WTC11 (cell line): ENCODE results near the gene SLC25A25.

Experiments
- CREB1 ChIP-seq: sonication (generic); formaldehyde crosslinking; IDR thresholded peaks from 2 replicates; pipeline ENCODE4 v1.8.0; 2023; ENCODE audit warnings: mild to moderate bottlenecking, missing genetic modification reagents
- CTCF ChIP-seq: fragments of 200-600 bp; IDR thresholded peaks from 2 replicates; pipeline ENCODE4 v1.8.0; 2022; ENCODE audit warnings: antibody characterized with exemption
- ETV6 ChIP-seq: sonication (generic); formaldehyde crosslinking; IDR thresholded peaks from 2 replicates; pipeline ENCODE4 v1.8.1; 2022; ENCODE audit warnings: mild to moderate bottlenecking, missing genetic modification reagents
- FOXP1 ChIP-seq: sonication (generic); formaldehyde crosslinking; IDR thresholded peaks from 2 replicates; pipeline ENCODE4 v1.8.0; 2022; ENCODE audit warnings: missing genetic modification reagents, mild to moderate bottlenecking, moderate library complexity, borderline replicate concordance
- FOXP4 ChIP-seq: sonication (generic); formaldehyde crosslinking; IDR thresholded peaks from 2 replicates; pipeline ENCODE4 v1.8.0; 2022; ENCODE audit warnings: mild to moderate bottlenecking, missing genetic modification reagents
- GABPB1 ChIP-seq: sonication (generic); formaldehyde crosslinking; IDR thresholded peaks from 2 replicates; pipeline ENCODE4 v1.8.1; 2023; ENCODE audit warnings: mild to moderate bottlenecking, missing genetic modification reagents
- MAX ChIP-seq: sonication (generic); formaldehyde crosslinking; IDR thresholded peaks from 2 replicates; pipeline ENCODE4 v1.8.0; 2022; ENCODE audit warnings: mild to moderate bottlenecking, missing genetic modification reagents
- MLX ChIP-seq: sonication (generic); formaldehyde crosslinking; IDR thresholded peaks from 2 replicates; pipeline ENCODE4 v1.8.1; 2023; ENCODE audit warnings: mild to moderate bottlenecking, missing genetic modification reagents, moderate library complexity
- NFYB ChIP-seq: sonication (generic); formaldehyde crosslinking; conservative IDR thresholded peaks from 2 replicates; pipeline ENCODE4 v1.8.0; 2022; ENCODE audit warnings: low read depth, missing genetic modification reagents
- PREB ChIP-seq: sonication (generic); formaldehyde crosslinking; IDR thresholded peaks from 2 replicates; pipeline ENCODE4 v1.8.1; 2022; ENCODE audit warnings: mild to moderate bottlenecking, missing genetic modification reagents, moderate library complexity, borderline replicate concordance
- SP1 ChIP-seq: sonication (generic); formaldehyde crosslinking; conservative IDR thresholded peaks from 2 replicates; pipeline ENCODE4 v1.8.1; 2022; ENCODE audit warnings: missing genetic modification reagents
- ZNF232 ChIP-seq: sonication (generic); formaldehyde crosslinking; IDR thresholded peaks from 2 replicates; pipeline ENCODE4 v1.8.0; 2022; ENCODE audit warnings: mild to moderate bottlenecking, missing genetic modification reagents

GRCh38 chr9:128121466-128121810 is 53.4 kb downstream of the SLC25A25 start:
- TF ChIP-seq PREB (CRISPR knock-in tag) (no peak), CTCF (no peak), GABPB1 (no peak), MAX (CRISPR knock-in tag) (no peak), SP1 (CRISPR knock-in tag) (no peak), CREB1 (CRISPR knock-in tag) (no peak), ZNF232 (CRISPR knock-in tag) (no peak), FOXP4 (no peak), FOXP1 (CRISPR knock-in tag) (no peak), NFYB (CRISPR knock-in tag) (no peak), MLX (no peak), ETV6 (CRISPR knock-in tag) (no peak)
